ENCODE results near the gene INPPL1. TPM values are rescaled to one million over a fixed set of nuclear protein-coding genes. Genes with fewer than 3 reads are reported as not detected.

INPPL1 gene
- total RNA-seq, 1 donor from 2014 or later: 31.3 TPM

DNA sequence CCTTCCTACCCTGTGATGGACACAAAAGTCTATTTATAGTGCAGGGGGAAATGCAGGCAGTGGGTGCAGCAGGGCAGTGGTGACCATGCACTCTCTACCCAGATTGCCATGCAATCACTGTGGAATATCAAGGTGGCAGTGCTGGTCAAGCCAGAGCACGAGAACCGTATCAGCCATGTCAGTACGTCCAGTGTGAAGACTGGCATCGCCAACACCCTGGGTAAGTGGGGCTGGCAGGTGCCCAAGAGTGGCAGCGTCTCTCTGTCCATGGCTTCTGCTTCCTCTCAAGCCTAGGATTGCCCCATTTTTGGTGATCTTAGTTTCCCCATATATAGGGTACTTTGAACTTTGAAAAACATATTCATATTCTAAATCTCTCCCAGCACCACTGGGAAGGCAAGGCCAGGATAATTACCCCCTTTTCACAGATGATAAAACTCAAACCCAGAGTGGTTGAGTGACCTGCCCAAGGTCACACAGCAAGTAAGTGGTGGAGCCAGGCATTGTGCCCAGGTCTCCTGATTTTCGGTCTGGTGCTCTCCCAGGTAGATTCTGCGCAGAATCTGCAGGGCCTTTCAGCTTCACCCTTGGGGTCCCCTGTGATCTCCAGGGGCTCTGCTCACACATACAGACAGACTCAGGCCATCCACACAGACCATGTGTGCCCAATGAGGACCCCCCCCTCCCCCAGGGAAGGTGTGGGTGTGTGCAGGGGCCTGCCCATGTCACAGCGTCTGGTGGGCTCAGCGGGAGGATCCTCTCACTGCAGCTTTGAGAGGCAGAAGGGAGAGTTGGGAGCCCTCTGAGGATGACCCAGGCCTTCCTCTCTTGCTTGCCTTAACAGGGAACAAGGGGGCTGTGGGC is 7.1 kb downstream of the INPPL1 start:
- no peak for DNase-seq (ENCODE audit: low read depth in 2 of 2)

DNA sequence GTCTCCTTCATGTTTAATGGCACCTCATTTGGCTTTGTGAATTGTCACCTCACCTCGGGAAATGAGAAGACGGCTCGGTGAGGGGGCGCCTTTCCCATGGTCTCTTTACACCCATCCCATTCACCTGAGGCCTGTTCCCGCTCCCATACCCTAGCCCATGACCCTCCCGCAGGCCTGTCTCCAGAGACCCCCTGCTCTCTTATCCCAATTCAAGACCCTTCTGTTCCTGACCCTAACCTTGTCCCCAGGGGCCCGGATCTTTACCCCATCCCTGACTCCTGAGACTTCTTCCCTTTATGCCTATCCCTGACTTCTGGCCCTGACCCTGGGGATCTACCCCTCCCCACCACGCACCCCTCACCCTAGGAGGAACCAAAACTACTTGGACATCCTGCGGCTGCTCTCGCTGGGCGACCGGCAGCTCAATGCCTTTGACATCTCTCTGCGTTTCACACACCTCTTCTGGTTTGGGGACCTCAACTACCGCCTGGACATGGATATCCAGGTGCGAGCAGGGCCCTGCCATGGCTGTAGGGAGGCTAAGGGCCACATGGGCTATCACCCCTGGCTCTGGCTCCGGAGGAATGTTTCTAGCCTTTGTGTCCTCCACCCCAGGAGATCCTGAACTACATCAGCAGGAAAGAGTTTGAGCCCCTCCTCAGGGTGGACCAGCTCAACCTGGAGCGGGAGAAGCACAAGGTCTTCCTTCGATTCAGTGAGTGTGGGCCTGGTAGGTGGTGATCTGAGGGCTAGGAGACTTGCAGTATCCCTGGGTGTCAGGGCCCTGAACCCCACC is 7.9 kb downstream of the INPPL1 start:
- DNase-seq (ENCODE audit: low read depth in 2 of 2): no peak

DNA sequence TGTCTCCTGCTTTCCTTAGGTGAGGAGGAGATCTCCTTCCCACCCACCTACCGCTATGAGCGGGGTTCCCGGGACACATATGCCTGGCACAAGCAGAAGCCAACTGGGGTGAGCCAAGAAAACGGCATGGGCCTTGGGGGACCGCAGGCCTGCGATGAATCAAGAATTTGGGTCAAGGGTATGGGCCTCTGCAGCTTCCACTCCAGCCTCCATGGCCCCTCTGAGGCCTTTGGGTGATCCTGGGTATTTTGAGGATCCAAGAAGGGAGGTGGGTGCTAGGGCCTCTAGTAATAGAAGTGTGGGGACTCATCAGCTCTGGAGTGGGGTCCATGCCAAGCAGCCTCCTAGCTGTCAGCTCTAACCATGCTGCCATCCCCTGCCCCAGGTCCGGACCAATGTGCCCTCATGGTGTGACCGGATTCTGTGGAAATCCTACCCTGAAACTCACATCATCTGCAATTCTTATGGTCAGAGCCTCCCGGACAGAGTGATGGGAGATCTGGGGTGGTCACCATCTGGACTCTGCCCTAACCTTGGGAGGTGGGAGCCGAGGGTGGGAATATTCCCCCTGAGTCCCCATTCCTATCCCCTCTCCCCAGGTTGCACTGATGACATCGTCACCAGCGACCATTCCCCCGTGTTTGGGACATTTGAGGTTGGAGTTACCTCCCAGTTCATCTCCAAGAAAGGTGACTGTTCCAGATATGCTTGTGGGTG is 8.6 kb downstream of the INPPL1 start:
- DNase-seq (ENCODE audit: low read depth in 2 of 2): no peak

DNA sequence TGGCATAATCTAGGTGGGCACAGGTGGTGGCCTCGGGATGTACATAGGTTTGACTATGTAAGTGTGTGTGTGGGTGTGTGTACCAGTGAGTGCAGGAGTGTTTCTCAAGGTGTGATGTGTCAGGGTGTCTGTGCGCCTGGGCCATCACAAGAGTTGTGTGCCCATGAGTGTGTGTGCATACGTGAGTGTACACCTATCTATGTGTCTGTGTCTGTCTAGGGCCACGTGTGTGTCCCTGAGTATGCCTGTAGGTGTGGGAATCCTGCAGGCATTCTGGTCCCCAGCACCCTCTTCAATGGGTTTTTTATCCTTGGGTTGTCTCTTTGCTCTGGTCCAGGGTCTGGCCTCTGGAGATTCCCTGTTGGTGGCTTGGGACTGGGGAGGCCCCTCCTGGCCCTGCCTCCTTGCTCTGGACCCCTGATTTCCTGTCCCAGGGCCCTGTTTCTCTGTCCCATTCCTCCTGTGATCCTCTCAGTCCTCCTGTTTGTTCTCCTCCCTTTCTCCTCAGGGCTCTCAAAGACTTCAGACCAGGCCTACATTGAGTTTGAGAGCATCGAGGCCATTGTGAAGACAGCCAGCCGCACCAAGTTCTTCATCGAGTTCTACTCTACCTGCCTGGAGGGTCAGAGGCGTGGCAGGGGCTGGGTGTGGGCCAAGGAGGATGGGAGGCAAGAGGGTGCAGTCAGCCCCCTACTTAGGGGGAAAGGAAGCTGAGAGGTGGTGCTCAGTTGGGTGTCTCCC is 9.4 kb downstream of the INPPL1 start:
- no peak for DNase-seq (ENCODE audit: low read depth in 2 of 2)

DNA sequence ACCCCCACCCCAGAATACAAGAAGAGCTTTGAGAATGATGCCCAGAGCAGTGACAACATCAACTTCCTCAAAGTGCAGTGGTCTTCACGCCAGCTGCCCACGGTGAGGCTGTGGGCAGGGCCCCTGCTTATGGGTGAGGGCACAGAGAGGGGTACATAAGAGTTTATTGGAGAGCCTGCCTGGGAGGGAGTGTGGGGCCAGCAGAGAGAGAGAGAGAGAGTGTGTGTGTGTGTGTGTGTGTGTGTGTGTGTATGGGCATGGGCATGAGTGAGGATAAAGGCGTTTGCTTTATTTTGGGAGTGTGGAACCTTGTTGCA is 9.9 kb downstream of the INPPL1 start:
- no peak for DNase-seq (ENCODE audit: low read depth in 2 of 2)

DNA sequence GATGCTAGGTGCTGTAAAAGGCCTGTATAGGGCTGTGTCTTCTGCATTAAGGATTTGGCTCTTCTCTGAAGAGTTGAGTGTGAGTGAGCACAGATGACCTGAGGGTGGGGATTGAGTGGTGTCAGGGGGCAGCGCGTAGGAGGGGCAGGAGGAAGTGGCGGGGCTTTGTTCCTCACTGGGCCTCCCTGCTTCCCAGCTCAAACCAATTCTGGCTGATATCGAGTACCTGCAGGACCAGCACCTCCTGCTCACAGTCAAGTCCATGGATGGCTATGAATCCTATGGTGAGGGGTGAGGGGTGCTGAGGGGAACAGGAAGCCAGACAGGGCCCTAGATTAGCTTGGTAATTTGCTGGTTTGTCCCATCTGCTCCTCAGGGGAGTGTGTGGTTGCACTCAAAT is 10.4 kb downstream of the INPPL1 start:
- no peak for DNase-seq (ENCODE audit: low read depth in 2 of 2)

DNA sequence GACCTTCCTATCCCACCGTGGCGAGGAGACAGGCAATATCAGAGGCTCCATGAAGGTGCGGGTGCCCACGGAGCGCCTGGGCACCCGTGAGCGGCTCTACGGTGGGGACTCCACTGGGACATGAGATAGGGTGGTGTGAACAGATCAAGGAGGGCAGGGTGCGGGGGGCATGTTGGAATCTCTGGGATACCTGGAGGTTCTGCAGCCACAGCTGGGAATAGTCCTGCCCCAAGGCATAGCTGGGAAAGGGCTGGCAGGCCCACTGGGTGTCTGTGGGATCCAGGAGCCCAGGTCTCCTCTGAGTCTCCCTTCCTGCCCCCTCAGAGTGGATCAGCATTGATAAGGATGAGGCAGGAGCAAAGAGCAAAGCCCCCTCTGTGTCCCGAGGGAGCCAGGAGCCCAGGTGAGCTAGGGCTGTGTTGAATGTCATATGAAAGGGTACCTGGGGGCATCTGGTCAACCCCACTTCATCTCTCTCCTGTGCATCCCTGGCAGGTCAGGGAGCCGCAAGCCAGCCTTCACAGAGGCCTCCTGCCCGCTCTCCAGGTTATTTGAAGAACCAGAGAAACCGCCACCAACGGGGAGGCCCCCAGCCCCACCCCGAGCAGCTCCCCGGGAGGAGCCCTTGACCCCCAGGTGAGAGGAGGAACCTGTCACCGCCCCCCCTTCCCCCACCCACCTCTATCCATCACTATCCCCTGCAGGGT is 10.9 kb downstream of the INPPL1 start:
- DNase-seq (ENCODE audit: low read depth in 2 of 2): no peak

DNA sequence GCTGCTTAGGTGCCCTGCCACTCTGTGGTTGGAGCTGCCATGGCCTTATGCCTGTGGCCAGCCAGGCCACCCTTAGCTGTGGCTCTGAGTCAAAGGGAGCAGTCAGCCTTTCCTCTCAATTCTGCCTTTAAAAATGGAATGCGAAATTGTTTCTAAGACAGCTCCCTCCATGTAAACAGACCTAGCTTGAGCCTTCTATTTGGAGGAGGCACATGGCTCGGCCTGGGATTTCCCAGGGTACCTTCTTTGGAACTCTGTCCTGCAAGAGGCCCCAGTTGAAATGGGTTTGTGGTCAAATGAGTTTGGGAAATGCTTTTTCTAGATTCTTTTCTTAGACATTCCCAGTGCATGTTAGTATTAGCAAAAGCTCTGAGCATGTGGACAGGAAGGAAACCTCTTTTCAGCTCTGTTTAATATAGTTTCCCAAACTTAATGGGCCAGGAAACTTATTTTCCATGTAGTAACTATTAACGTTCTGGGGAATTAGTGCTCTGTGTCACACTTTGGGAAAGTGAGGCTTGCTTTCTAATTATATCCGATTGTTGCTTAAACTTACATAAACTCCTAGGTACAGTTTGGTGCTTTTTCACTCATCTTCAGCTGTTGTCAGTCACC is 11.6 kb downstream of the INPPL1 start:
- peak in 1 of 2 donors; percentile 12 for DNase-seq (ENCODE audit: low read depth in 2 of 2)

DNA sequence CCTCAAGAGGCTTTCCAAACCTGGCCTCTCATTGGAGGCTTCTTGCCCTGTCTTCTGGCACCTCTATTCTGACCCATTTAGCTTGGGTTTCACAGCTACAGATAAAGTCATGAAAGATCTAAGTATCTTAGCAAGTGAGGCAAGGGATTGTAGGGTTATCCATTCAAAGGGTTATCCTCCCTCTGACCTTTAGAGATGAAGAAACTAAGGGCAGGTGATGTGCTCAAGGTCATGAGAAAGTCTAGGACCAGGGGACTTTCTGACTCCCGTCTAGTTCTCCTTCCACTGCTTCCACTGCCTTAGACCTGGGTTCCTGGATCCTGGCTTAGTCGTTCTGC is 12.2 kb downstream of the INPPL1 start:
- no peak for DNase-seq (ENCODE audit: low read depth in 2 of 2)

DNA sequence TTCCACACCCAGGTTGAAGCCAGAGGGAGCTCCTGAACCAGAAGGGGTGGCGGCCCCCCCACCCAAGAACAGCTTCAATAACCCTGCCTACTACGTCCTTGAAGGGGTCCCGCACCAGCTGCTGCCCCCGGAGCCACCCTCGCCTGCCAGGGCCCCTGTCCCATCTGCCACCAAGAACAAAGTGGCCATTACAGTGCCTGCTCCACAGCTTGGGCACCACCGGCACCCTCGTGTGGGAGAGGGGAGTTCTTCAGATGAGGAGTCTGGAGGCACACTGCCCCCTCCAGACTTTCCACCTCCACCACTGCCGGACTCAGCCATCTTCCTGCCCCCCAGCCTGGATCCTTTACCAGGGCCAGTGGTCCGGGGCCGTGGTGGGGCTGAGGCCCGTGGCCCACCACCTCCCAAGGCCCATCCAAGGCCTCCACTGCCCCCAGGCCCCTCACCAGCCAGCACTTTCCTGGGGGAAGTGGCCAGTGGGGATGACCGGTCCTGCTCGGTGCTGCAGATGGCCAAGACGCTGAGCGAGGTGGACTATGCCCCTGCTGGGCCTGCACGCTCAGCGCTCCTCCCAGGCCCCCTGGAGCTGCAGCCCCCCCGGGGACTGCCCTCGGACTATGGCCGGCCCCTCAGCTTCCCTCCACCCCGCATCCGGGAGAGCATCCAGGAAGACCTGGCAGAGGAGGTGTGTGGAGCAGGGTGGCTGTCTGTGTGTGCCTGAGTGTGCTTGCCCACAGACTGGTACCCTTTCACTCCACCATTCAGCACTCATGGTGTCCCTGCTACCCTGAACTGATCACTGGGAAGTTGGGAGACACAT is 12.8 kb downstream of the INPPL1 start:
- DNase-seq (ENCODE audit: low read depth in 2 of 2): no peak

DNA sequence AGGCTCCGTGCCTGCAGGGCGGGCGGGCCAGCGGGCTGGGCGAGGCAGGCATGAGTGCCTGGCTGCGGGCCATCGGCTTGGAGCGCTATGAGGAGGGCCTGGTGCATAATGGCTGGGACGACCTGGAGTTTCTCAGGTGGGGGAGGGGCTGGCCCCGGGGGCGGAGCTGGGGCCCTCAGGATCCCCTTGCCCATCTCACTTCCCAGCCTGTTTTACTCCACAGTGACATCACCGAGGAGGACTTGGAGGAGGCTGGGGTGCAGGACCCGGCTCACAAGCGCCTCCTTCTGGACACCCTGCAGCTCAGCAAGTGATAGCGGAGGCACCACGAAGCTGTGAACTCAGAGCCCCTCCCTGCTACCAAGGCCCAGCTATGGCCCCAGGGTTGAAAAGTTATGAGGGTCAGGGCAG is 13.5 kb downstream of the INPPL1 start:
- DNase-seq (ENCODE audit: low read depth in 2 of 2): peak in 1 of 2 donors; percentile 69

DNA sequence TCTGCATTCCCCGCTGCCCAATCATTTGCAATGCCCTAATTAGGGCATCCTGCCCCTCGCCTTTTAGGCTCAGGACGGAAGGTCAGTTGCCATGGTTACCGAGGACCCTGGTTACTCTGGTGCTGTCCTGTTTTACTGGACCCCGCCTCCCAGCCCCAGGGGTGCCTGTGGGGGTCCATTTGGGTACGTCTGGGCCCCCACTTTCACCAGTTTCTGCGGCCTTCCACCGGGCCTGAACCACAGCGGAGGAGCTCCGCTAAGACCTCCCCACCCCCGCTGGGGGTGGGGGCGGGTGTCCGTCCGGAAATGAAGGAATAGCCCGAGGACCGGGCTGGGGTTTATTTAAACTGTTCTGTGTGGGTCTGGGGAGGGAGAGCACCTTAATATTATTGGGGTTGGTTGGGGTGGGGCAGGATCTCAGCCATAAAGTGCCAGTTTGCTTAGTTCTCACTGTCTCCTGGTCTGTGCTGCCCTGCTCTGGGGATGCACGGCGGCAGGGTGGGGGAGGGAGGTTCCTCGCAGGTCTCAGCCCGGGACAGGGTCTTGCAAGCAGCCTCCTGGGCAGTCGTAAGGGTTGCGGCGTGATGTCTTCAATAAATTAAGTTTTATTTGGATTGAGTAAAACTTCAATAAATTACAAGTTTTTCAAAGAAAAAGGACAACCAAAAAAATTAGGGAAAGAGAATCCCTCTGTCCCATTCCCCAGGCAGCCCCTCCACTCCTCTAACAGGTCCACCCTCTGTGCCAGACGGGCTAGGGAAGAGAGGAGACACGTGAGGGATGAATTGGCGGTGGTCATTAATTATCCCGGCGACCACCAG is 14.1 kb downstream of the INPPL1 start:
- DNase-seq (ENCODE audit: low read depth in 2 of 2): no peak

DNA sequence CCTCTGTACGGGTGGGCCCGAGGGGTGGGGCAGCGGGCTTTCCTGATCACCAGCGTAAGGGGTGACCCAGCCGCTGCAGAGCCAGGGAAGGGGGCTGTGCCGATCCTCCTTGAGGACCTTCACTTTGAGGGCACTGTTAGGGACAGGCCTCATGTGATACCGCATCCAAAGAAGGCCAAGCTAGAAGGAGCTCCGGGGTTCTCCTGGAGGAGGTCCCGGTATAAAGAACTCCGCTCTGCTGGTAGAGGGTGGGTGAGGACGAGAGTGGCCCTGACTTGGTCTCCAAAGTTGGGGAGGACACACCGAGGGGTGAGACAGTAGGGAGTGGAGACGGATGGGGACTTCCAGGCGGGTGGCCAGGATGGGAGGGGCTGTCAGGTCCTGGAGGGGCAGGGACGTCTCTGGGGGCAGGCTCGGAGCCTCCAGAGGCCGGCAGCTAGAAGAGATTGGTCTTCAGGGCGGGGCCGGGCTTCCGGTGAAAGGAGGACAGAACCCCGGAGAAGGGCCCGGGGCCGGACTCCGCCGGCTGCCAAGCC is 14.8 kb downstream of the INPPL1 start:
- DNase-seq (ENCODE audit: low read depth in 2 of 2): no peak

DNA sequence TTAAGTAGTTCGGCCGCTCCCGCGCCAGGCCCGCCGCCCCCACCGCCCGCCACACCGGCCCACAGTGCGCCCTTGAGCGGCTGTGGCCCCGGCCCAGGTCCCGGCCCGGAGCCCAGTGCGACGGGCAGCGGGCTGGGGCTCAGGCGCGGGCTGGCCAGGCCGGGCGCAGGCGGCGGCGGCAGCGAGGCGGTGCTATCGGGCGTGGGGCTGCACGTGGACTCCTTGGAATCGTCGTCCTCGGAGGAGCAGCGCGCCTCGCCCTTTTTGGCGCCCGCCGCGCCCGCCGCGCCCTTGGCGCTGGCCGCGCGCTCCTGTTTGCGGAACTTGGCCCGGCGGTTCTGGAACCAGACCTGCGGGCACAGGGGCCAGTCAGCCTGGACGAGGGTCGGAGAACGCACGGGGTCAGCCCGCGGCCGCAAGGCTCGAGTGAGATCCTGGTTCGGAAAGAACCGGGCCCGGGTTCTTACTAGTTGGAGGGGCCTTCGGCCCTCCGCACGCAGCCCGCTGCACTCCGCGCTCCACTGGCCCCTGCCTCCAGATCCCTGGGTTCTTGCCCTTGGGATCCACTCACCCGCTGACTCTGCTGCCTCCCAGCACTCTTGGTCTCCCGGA is 15.4 kb downstream of the INPPL1 start:
- DNase-seq (ENCODE audit: low read depth in 2 of 2): peak in 1 of 2 donors; percentile 20

DNA sequence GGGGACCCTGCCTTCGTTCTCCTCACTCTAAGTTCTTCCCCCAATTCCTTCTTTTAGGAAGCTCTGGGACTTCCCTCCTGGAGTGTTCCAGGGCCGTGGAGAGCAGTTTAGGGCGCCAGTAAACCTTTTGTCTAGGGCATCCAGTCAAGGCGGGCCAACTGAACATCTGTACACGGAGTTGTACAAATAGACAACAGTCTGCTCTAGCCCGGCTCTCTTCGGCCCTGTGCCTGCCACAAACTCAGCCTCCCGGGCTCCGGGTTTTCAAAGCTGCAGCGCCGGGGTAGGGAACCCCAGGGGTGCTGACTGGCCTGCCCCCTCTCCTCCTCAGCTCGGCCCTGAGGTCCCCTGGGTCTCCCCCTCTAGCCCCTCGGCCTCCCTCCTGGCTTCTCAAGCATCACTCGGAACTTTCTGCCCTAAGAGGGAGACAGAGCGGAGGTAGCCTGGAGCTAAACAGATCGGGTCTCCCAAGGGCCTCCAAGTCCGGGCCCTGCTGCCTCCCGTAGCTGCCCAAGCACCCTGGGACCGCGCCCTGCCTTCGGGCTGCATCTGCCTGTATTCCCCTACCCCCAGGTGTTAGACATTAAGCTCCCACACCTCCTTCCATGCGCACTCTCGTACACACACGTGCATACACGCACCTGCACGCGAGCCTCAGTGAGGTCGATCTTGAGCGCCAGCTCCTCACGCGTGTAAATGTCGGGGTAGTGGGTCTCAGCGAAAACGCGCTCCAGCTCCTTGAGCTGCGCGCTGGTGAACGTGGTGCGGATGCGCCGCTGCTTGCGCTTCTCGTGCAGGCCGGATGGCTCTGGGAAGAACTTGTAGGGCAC is 16.1 kb downstream of the INPPL1 start:
- DNase-seq (ENCODE audit: low read depth in 2 of 2): no peak

DNA sequence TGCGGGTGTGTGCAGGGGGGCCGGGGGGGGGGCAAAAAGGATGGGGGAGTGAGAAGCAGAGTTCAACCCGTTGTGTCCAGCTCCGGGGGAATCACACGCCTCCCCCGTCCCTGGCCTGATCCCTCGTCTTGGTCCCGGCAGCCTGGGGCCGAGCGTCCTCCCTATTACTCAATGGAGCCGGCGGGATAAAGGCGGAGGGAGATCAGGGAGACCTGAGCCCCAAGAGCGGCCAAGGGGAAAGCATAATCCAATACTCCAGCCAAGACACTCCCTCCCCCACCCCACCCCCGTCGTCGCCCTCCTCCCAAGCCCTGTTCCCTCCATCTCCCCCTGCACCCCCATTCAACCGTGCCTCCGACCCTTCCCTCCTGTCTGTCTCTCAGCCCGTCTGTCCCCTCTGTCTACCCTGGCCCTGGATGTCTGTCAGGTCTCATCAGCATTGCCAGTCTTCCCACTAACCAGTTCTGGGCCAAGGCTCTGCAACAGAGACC is 16.8 kb downstream of the INPPL1 start:
- no peak for DNase-seq (ENCODE audit: low read depth in 2 of 2)

DNA sequence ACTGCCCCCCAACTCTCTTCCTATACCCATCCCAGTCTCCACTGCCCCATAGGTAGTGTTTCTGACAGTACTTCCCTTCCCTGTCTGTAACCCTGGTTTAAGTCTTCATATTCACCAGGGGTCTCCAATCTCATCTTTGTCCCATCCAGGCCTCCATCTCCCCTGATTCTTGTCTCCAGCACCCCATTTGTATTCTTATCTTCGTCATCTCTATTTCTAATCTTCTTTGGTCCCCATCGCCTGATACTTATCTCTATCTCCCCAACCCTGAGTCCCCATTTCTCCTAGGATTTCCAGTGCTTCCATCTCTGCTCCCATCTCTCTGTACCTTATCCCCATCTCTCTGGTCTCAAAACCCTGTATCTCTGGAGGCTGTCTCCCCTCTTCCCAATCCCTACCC is 17.6 kb downstream of the INPPL1 start:
- no peak for DNase-seq (ENCODE audit: low read depth in 2 of 2)
